ENCODE results near the gene TRIM45.

Gene TRIM45

GRCh38 chr1:117135329-117135728, 13.8 kb upstream of the TRIM45 start:
- TF ChIP-seq CTCF (conservative IDR thresholded peaks at IDR 0.05; ENCODE audit: control insufficient read depth, insufficient read depth, low read depth, low read length): no peak
- H3K4me3 ChIP-seq (ENCODE audit: control insufficient read depth, low read depth, low read length): no peak overlapping the region
- DNase-seq (ENCODE audit: low read depth): no peak

DNA sequence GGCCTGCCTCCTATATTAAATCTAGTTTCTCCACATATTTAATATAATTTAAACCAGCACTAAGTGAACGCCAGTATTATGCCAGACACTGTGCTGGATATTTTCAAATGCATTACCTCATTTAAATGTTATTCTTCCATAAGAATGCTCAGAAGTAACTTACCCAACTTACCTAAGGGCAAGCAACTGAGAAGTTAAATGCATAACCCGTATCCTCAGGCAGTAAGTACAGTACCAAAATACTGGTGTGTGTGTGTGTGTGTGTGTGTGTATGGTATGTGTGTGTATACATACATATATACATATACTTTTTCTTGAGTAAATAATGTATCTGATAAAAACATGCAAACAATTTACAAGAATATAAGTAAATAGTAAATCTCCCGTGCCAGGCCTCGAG, 9.0 kb upstream of the TRIM45 start:
- H3K4me3 ChIP-seq (ENCODE audit: control insufficient read depth, low read depth, low read length): no peak overlapping the region
- no peak for TF ChIP-seq CTCF (conservative IDR thresholded peaks at IDR 0.05; ENCODE audit: control insufficient read depth, insufficient read depth, low read depth, low read length)
- DNase-seq (ENCODE audit: low read depth): no peak

DNA sequence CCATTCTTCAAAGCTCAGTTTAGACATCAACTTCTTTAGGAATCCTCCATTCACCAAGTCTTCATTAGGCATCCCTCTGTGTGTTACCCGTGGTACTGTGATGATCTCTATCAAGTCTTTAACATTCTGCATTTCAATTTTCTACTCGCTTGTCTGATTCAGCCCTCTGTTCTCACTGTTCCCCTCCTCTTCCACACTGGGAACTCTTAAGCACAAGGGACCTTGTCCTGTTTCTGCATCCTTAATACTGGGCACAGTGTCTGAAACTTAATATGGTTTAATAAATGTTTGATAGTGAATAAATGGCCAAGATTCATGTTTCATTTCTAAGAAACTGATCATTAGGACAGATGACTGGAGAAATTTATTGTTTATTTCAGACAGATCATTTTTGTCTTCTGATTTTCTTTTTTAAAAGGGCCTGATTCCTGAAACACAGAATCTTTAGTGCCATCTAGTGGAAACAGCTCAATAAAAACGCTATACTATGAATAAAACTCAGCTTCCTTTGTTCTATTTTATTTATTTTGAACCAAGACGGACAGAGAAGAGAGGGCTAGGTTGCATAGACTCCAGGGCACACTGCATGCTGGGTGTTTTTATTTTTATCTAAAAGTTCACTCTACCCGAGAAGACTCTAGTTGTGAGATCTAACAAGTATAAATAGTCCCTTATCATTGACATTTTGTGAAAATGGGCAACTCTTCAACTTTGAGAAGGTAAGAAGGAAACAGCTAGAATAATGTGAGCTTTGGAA, 7.0 kb upstream of the TRIM45 start:
- peak; percentile 64 for DNase-seq (ENCODE audit: low read depth)
- no peak overlapping the region for H3K4me3 ChIP-seq (ENCODE audit: control insufficient read depth, low read depth, low read length)
- peak; percentile 51 for TF ChIP-seq CTCF (conservative IDR thresholded peaks at IDR 0.05; ENCODE audit: control insufficient read depth, insufficient read depth, low read depth, low read length)

- no peak overlapping the region for H3K4me3 ChIP-seq (ENCODE audit: control insufficient read depth, low read depth, low read length)
- DNase-seq (ENCODE audit: low read depth): no peak
- no peak for TF ChIP-seq CTCF (conservative IDR thresholded peaks at IDR 0.05; ENCODE audit: control insufficient read depth, insufficient read depth, low read depth, low read length)
Observed at GRCh38 chr1:117127795-117128194, 6.2 kb upstream of the TRIM45 start.

GRCh38 chr1:117124661-117125060, 3.1 kb upstream of the TRIM45 start:
- H3K4me3 ChIP-seq (ENCODE audit: control insufficient read depth, low read depth, low read length): no peak overlapping the region
- no peak for TF ChIP-seq CTCF (conservative IDR thresholded peaks at IDR 0.05; ENCODE audit: control insufficient read depth, insufficient read depth, low read depth, low read length)

DNA sequence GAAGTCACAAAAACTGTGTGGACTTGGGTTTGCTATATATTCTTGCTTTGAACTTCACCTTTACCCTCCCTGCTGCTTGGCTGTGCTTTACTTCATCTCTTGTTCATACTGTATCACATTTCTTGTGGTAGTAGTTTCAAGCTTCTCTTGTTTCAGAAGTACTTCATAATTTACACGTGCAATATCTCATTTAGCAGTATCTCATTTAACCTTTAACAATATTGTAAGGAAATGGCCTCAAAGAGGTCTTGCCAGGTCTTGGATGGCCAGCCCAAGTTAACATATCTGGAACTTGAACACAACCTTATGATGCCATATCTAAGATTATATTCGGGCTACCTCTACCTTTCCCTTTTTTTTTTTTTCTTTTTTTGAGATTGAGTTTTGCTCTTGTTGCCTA, 1.7 kb upstream of the TRIM45 start:
- no peak overlapping the region for H3K4me3 ChIP-seq (ENCODE audit: control insufficient read depth, low read depth, low read length)
- no peak for DNase-seq (ENCODE audit: low read depth)
- no peak for TF ChIP-seq CTCF (conservative IDR thresholded peaks at IDR 0.05; ENCODE audit: control insufficient read depth, insufficient read depth, low read depth, low read length)

More at GRCh38 chr1:117124661-117125060, 3.1 kb upstream of the TRIM45 start:
- no peak for DNase-seq (ENCODE audit: low read depth)
